GM10266 (cell line): ENCODE results near the gene C12orf42.

Experiments used
- DNase-seq: peaks from one replicate; pipeline ENCODE4 v3.0.0; 2012; ENCODE audit errors: extremely low spot score
- TF ChIP-seq, protein P1 (sequence below): IDR thresholded peaks from 2 replicates; pipeline ENCODE4 v1.5.1; 2012; ENCODE audit warnings: mild to moderate bottlenecking, low read depth; ENCODE audit not compliant: control insufficient read depth, insufficient read depth; ENCODE audit errors: missing control alignments

C12orf42 gene

DNA sequence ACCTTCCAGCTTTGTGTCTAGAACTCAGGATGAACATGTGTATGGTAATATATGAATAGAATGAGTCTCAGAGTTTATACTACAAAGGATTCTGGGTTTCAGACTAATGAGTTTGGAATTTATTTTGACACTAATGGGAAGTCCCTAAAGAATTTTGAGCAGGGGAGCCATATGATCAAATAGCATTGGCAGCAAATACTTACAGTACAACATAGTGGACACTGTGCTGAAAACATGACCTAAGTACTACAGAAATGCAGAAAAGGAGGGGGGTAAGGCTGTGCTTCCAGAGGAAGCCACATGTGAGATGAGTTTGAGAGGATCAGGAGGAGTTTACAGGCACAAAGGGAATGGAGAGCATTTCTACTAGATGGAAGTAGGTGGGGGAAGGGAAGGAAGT is 225.8 kb downstream of the C12orf42 start:
- DNase-seq, result no peak
- TF ChIP-seq, protein P1, sequence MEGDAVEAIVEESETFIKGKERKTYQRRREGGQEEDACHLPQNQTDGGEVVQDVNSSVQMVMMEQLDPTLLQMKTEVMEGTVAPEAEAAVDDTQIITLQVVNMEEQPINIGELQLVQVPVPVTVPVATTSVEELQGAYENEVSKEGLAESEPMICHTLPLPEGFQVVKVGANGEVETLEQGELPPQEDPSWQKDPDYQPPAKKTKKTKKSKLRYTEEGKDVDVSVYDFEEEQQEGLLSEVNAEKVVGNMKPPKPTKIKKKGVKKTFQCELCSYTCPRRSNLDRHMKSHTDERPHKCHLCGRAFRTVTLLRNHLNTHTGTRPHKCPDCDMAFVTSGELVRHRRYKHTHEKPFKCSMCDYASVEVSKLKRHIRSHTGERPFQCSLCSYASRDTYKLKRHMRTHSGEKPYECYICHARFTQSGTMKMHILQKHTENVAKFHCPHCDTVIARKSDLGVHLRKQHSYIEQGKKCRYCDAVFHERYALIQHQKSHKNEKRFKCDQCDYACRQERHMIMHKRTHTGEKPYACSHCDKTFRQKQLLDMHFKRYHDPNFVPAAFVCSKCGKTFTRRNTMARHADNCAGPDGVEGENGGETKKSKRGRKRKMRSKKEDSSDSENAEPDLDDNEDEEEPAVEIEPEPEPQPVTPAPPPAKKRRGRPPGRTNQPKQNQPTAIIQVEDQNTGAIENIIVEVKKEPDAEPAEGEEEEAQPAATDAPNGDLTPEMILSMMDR, result no peak

DNA sequence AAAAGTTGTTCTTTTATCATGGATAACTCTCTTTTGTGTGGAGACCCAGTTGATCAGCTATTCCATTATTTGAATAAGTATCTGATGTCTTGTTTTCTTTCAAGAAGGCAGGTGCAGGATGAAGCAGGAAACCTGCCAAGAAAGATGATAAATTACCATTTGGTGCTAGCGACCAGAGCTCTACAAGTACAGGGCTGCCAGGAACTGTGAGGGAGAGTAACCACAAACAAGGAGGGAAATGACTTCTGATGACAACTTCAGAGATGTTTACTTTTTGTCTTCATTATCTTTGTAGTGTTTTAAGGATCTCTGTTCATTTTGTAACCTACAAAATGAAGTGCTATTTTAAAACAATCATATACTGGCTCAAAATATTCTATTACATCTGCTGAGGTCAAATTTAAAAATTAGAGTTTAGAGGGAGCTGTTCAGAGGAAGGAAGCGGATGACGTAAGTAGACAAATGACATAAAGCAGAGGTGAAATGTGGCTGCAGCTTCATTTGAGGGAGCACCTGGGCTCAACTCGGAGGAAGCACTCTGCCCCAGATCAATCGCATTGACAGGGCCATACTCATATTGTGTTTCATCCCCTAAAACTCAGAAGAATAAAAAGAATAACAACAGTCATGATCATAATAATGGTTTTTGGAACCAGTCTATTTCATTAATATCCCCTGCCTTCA is 226.8 kb downstream of the C12orf42 start:
- no peak for DNase-seq
- TF ChIP-seq, protein P1, result no peak

DNA sequence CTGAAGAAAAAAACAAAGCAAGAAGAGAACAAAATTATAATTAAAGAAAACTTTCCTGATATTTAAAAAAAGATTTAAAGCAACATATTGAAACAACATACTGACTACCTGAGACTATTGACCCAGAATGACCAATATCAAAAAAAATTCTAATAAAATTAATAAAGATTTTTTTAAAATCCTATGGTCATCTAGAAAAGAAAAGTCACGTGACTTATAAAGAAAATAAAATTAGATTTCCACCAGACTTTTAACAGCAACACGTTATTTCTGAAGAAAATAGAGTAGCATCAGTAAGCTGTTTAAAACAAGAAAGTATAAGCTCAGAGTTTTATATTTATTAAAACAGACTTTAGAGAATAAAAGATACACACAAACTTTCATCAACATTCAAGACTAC is 238.0 kb downstream of the C12orf42 start:
- TF ChIP-seq, protein P1, result no peak

More for the DNA sequence above, 238.0 kb downstream of the C12orf42 start:
- DNase-seq, result no peak
